ENCODE measurements around the gene PHKB.

DNA sequence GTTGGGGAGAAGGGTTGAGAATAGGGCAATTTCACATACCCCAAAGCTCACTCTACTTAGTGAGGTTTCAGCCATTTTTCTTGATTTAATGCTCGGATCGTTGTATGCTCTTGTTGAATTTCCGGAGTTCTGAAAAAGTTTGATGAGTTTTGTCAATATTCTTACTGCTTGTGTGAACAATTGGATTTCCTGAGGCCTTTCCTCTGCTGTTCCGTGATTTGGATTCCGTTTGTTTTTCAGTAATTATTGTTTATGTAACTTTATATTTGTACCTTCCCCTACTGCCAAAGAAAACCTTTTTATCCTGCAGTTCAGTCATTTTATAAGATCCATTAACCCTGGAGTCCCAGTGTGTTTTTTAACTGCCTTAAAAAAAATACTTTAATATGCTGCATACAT lies 62.9 kb downstream of the PHKB start:
- TF ChIP-seq POLR2A (IDR thresholded peaks at IDR 0.05) (no peak), POLR2AphosphoS5 (IDR thresholded peaks at IDR 0.05) (no peak)
- TF ChIP-seq, protein P1, sequence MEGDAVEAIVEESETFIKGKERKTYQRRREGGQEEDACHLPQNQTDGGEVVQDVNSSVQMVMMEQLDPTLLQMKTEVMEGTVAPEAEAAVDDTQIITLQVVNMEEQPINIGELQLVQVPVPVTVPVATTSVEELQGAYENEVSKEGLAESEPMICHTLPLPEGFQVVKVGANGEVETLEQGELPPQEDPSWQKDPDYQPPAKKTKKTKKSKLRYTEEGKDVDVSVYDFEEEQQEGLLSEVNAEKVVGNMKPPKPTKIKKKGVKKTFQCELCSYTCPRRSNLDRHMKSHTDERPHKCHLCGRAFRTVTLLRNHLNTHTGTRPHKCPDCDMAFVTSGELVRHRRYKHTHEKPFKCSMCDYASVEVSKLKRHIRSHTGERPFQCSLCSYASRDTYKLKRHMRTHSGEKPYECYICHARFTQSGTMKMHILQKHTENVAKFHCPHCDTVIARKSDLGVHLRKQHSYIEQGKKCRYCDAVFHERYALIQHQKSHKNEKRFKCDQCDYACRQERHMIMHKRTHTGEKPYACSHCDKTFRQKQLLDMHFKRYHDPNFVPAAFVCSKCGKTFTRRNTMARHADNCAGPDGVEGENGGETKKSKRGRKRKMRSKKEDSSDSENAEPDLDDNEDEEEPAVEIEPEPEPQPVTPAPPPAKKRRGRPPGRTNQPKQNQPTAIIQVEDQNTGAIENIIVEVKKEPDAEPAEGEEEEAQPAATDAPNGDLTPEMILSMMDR (IDR thresholded peaks at IDR 0.05), result no peak
